GM21737 (cell line): Measurements from ENCODE around the gene ADARB2.
A peak's percentile ranks its signal among the peaks of the same experiment; 100 is the strongest.

Experiments
- ATAC-seq: cut with Tn5 transposase; IDR thresholded peaks from one replicate; pipeline ENCODE4 v1.9.1; 2021; ENCODE audit warnings: mild to moderate bottlenecking, moderate library complexity; ENCODE audit not compliant: unreplicated experiment

The ADARB2 gene

DNA sequence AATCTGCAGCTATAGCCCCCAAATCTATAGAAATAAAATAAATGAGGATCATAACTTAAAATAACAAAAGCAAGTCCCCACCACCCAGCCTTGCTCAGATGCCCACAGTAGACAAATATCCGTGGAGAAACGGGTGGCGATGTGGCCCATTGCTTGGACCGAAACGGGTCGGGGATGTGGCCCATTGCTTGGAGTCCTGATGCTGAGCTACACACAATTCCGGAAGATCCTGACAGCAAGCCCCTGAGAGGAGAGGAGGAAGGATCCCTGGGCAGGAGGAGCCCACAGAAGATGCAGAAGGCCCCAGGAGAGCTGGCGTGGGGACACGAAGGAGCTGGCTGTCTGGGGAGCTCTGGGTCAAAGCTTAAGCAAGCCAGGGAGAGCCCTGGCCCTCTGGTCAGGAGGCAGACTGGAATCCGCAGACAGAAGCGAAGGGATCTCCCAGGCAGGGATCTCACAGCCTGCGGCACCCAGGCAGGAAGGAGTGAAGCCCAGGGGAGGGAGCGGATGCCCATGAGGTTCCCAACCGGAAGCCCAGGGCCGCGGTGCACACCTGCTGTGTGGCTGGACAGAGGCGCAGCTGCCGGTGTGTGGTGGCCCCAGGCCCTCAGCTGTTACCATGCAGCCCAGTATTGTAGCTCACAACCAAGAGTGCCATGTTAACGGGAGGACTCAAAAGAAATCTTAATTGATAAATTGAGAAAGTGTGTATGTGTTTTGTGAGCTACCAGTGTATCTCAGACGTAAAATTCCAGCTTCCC, 138.8 kb downstream of the ADARB2 start:
- no peak for ATAC-seq

DNA sequence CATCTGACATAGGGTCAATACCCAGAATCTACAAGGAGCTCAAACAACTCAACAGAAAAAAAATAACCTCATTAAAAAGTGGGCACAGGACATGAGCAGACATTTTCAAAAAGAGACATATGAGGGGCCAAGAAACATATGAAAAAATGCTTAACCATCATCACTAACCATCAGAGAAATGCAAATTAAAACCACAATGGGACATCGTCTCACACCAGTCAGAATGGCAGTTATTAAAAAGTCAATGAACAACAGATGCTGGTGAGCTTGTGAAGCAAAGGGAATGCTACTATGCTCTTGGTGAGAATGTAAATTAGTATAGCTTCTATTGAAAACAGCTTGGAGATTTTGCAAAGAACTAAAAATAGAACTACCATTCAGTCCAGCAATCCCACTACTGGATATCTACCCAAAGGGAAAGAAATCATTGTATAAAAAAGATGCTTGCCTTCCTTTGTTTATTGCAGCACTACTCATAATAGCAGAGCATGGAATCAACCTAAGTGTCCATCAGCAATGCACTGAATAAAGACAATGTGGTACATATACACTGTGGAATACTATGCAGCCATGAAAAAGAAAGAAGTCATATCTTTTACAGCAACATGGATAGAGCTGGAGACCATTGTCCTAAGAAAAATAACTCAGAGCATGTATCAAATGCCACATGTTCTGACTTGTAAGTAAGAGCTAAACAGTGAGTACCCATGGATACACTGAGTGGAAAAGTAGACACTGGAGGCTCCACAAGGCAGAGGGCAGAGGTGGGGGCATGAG, 139.8 kb downstream of the ADARB2 start:
- peak; percentile 68 for ATAC-seq

DNA sequence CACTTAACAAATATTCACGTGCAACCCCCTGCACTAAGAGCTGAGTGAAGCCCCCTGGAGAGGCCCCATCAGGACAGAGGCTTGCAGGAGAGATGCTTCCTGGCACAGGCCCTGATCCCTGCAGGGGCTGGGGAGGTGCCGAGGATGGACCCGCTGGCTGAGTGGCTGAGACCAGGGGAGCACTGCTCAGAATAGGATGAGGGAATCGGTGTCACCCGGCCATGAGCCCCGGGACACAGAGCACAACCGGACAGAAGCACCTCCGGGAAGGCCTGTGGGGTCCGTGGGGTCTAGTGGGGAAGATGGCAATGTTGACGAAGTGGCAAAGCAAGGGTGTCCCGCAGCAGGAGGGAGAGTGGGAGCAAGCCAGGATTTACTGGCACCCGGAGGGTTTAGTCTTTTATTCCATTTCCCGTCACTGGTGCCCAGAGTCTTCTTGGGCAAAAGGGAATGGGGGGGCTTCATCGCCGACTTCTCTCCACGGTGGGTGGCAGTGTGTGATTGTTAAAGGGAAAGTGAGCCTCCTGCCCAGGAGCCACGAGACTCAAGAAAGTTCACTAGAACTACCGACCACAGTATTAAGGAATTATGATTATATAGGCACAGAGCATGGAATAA, 140.7 kb downstream of the ADARB2 start:
- ATAC-seq = no peak

DNA sequence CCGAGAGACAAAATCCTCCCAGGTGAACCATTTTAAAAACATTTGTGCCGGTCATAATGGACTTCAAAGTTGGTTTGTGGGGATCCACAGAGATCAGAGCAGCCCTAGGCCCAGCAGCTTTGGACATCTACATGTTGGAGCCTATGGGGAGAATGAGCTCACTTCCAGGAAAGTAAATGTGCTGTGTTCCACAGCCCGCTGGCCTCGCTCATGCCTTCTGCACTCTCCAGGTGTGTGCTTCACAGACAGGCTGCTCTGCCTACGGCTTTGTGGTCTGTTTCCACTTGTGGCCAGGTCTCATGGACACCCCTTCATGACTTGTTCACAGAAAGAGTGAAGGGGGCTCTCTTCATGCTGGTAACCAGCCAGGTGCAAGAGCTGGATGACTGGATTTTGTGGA, 141.6 kb downstream of the ADARB2 start:
- ATAC-seq = no peak

DNA sequence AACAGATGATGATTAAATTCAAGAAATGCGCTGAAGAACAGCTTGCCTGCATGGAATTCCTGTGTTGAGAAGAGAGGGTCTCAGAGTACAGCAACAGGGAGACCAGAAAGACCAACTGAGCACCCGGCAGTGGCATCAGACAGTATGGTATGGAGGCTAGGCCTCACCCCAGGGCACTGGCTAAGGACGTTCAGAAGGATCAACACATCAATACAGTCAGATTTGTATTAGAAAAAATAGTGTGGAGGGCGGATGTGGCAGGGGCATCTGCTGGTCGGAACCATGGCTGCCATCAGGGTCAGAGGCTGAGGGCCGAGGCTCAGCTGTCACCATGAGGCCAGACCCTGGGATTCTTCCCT, 142.1 kb downstream of the ADARB2 start:
- ATAC-seq = no peak

DNA sequence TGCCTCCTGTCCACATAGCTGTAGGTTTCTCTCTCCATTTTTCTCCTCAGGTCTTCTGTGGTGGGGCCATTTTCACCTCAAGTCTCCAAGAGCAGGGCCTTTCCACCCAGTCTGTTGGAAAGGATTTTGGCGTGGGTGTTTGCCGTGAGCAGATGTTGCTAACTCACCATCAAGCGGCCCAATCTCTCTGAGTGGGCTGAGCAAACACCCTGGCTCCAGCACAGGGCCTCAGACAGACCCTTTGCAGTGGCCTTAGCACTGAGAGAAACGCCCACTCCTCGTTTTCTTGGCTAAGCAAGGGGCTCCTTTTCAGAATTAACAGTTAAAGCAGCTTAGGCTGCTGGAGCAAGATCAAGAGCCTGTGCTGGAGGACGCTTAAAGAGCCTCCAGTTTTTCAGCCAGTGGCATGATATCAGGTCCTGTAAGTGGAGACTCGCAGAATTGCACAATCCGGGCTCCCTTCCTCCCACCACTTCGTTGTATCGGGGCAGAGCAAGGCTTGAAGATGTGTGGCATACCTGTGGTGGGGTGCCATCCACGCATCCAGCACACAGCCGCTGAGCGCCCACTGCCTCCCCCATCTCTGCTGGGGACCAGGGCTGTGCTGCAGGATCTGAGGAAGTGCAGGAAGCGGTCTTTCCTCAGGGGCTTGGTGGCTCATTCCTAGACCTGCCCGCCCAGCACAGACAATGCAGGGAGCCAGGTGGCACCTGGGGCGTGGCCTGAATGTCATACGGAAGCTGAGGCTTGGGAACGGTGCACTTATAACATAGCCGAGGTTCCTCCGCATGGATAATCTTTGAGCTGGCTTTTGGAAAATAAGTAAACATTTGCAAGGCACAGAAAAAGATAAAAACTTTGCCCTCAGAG, 142.7 kb downstream of the ADARB2 start:
- ATAC-seq = no peak

DNA sequence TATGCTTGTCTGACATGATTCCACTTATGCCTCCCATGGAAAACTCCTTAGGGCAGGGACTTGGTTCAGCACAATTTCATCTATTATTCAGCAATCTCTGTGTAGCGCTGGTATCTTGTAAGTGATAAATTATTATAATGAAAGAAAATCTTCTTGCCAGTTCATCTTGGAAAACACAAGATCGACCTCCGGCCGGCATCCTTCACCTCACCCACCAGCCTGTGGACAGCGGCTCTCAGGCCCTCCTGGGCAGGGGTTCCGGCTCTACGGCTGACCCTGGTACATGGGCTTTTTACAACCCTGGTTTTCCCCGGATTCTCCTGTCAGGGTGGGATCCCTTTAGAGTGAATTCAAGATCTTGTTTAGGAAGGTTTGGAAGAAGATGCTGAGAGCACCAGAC, 145.6 kb downstream of the ADARB2 start:
- ATAC-seq = no peak

DNA sequence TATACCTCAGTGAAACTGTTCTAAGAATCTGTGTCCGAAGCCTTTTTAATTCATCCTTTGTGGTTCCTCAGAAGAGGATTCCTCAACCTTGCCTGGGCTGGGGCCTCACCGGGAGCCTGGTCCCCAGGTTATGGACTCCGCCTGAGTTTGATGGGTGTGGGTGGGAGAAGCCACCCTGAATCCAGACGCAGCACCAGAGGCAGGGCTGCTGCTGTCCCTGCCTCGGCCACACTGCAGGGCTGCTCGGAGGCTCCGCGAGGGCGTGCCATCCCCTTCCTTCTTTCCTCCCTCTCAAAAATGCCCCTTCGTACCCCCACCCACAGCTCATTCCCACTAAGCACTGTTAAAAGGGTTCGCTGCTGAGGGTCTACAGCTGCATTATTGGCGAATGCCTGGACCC, 146.3 kb downstream of the ADARB2 start:
- ATAC-seq = no peak

DNA sequence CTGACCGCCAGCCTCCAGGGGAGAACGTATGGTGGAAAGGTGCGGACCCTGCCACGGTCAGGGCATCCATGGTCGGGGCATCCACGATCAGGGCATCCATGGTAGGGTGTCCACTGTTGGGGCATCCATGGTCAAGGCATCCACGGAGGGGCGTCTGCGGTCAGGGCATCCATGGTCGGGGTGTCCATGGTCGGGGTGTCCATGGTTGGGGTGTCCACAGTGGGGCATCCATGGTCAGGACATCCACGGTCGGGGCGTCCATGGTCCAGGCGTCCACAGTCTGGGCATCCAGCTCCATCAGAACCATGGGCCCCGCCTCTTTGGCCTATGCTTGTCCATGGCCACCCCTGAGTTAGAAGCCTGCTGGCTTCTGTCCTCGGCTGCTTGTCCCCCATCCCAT, 148.1 kb downstream of the ADARB2 start:
- no peak for ATAC-seq

DNA sequence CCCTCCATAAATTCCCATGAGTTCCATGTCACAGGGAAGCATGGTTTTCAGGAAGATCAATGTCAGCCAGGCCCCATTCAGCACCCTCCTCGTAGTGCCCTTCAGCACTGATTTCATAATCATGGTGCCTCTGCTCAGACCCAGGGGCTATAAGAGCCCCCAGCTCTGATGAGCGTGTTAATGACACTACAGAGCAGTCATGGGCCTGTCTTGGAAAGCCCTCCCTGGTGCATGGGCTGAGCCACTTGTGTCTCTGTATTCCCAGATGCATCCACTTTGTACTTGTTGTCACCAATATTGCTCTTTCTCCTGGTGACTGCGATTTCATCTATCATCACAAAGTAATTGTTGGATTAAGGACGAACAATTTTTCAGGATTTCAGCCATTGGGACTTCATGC, 154.6 kb downstream of the ADARB2 start:
- ATAC-seq = no peak

DNA sequence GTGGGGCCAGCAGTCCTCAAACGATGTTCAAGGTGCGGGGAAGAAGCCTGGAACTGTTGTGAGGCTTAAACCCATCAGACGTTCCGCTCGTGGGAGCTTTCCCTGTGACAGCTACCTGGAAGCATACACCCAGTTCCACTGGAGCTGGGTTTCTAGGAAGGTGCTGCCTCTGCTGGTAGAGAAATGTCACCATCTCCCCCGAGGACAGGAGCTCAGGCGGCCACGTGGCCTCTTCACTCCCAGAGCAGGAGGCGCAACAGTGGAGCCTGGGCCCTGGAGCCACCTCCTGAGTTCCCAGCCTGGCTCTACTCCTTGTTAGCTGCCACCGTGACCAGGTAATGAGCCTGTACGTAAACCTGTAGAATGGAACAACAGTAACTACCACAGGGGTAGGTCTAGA, 156.1 kb downstream of the ADARB2 start:
- ATAC-seq = no peak

DNA sequence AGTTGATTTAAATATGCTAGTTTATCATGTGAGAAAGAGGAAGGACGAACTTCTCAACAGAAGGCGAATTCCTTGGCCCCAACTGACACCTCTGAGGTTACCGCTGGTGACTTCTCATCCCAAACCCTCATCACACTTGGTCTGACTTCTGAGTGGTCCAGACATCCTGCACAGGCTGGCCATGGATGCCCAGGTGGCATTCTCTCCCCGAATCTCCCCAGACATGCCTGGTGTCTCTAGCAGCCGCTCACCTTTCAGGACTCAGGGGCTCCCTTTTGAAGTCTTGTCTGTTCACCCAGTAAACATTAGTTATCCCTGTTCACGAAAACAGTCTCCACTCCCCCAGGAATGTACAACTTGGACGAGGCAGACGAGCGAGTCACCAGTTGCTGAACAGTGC, 157.7 kb downstream of the ADARB2 start:
- no peak for ATAC-seq

DNA sequence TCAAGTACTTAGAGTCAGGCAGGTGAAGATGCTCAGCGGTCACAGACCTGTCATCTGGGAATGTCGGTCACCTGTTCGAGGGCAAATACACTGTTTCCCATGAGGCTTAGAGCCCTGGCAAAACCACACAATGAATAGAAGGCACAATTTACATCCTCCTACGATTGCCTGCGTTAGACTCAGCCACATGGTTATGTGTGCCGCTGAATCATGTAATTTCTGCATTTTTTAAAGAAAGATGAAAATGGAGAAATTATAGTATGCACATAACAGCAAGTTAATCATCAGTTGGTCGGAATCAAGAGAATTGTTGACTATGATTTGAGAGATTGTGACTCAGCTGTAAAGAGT, 158.2 kb downstream of the ADARB2 start:
- ATAC-seq = no peak

DNA sequence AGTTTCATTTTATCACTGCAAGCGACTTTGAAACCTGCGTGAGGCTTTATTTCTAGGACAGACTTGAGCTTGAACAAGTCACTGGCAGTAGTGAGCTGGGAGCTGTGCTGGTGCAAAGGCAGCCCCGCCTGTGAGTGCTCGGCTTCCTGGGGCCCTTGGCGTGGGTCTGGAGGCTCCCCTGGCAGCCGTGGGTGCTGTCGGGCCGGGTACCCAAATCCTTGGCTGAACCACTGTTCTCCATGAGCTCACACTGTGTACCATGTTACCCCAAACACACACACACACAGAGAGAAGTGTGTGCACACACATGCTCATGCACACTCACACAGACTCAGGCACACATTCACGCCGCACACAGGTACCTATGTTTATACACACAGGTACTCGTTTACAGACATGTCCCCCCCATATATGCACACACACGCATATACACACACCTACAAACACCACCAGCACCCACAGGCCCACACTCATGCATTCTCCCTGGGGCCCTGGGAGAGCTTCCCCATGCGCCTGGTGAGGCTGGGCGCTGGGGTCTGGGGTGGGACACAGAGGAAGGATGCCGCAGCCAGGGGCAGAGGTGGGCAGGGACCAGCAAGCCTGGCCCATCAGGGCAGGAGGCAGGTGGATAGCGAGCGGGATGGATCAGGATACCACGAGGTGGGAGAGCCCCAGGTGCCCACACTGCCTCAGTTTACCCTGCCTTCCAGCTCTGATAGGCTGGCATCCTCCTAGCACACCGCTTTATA, 158.8 kb downstream of the ADARB2 start:
- ATAC-seq = no peak

DNA sequence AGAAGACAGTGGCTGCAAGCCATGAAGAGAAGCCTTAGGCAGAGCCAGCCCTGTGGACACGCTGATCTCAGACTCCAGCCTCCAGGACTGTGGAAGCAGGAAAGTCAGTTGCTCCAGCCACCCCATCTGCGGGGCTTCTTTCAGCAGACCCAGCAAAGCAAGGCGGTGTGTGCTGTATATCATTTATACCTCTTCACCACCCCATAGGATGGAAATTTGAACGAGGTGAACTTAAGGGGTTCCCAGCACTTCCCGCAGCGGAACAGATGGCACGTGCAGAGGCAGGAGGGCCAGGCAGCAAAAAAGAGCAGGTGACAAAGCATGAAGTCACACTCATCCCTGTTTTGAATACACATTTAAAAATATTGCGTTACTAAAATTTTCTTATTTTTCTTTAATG, 159.4 kb downstream of the ADARB2 start:
- no peak for ATAC-seq

DNA sequence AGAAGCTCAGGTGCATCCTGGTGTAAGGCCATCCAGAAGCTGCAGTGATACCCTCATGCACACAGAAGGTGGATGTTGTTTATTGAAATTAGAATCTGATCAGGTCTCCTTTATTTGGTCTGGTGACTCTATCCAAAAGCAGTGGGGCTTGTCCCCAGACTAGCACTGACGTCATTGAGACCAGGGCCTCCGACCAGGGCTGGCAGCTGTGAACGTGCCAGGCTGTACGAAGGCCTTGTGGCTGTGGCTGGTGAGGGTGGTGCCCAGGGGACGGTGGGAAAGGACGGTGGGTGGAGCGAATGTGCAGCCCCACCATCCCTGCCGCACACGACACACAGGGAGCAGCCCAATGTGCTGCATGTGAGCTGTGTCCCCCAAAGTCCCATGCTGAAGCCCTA, 160.0 kb downstream of the ADARB2 start:
- no peak for ATAC-seq

DNA sequence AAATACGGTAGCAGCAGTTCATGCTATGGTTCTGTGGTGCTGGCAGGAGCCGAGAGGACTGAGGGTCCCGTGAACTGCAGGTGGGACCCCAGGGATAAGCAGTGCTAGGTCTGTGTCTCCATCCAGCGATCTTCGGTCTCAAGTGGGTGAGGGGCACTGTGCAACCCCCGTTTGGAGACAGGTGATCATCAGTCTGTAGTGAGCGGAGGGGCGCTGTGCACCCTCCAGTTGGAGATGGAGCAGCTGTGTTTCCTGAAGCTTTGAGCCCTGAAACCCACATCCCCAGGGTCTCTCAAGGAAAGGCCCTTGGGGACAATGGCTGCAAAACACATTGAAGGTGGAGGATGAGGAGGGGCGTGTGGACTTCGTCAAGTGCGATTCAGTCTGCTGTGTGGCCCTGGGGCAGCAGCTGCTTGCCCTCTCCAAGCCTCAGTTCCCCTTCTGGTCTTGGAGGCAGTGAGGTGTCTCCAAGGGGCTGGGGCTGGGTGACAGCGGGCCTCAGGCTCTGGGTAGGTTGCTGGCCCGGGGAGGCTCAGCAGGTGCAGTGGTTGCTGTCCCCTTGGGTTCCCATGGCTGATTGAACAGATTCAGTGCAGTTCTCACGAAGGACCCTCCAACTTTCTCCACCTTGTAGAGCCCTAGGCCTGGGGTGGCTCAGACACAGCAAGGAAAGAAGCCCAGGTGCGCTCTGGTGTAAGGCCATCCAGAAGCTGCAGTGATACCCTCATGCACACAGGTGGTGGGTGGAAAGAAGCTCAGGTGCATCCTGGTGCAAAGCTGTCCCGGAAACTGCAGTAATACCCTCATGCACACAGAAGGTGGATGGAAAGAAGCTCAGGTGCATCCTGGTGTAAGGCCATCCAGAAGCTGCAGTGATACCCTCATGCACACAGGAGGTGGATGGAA, 160.6 kb downstream of the ADARB2 start:
- ATAC-seq = no peak

DNA sequence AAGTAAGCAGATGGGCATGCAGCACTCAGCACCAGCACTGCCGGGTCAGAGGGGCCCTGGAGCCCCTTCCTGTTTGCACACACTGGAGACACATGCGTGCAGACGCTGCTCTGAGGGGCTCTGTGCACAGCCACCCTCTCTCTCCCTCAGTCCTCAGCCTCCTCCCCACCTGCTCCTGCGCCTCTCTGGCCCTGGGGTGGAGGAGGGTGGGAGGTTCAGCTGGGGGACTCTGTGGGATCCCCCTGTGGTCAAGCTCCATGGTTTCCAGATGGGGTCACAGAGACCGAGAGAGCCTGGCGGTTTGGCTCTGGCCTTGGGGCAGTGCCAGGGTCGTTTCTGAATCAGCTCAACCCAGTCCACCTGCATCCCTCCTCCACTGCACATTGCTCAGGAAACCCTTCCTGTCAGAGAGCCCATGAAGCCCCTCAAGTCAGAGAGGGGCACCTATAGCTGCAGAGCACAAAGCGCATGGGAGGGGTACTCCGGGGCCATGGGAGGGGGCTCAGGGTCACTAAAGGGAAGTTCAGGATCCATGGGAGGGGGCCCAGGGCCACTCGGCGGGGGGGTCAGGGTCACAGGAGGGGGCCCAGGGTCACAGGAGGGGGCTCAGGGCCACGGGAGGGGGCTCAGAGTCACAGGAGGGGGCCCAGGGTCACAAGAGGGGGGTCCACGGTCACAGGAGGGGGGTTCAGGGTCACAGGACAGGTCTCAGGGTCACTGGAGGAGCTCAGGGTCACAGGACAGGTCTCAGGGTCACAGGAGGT, 161.7 kb downstream of the ADARB2 start:
- ATAC-seq = no peak

DNA sequence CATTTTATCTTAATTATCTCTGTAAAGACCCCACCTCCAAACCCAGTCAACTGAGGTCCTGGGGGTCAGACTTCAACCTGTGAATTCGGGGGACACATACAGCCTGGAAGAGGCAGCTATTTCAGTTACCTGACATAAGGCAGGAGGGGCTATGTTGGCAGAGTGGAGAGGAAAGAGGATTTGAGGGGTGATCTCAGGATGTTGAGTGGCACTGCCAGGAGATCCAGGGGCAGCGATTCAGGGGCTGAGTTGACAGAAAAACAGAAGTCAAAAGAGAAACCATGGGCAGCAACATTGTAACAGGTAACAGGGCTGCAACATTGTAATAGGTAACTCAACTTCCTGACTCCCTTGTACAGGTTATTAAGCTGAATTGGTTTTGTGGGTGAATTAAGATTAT, 162.6 kb downstream of the ADARB2 start:
- no peak for ATAC-seq
